ENCODE data around the gene CLCN5. TPM values are rescaled to one million over a fixed set of nuclear protein-coding genes. Genes with fewer than 3 reads are reported as not detected.

CLCN5 gene
- total RNA-seq, 1 donor from 2014 or later: 13.1 TPM

- H3K4me3 Mint-ChIP-seq (ENCODE audit: unreplicated experiment): no peak overlapping the region
- H3K27me3 Mint-ChIP-seq (ENCODE audit: unreplicated experiment): no peaks in the 10 kb centered on the region
- no peak overlapping the region for H3K27ac Mint-ChIP-seq (ENCODE audit: unreplicated experiment)
- no peak for DNase-seq (ENCODE audit: extremely low spot score, unreplicated experiment)
- peaks cover 11% of the 10 kb centered on the region for H3K9me3 Mint-ChIP-seq (ENCODE audit: unreplicated experiment)
- TF ChIP-seq CTCF (IDR thresholded peaks at IDR 0.05): no peak
- H3K4me1 Mint-ChIP-seq (ENCODE audit: unreplicated experiment): no peaks in the 10 kb centered on the region
- no peaks in the 10 kb centered on the region for H3K36me3 Mint-ChIP-seq (ENCODE audit: unreplicated experiment)
Measured at GRCh38 chrX:49970674-49971073, 48.3 kb downstream of the CLCN5 start.

GRCh38 chrX:49972328-49972860, 50.0 kb downstream of the CLCN5 start:
- H3K4me3 Mint-ChIP-seq (ENCODE audit: unreplicated experiment): no peak overlapping the region
- no peak for TF ChIP-seq CTCF (IDR thresholded peaks at IDR 0.05)
- DNase-seq (ENCODE audit: extremely low spot score, unreplicated experiment): no peak
- H3K27ac Mint-ChIP-seq (ENCODE audit: unreplicated experiment): no peak overlapping the region
- no peaks in the 10 kb centered on the region for H3K4me1 Mint-ChIP-seq (ENCODE audit: unreplicated experiment)
- peaks cover 11% of the 10 kb centered on the region for H3K9me3 Mint-ChIP-seq (ENCODE audit: unreplicated experiment)
- no peaks in the 10 kb centered on the region for H3K36me3 Mint-ChIP-seq (ENCODE audit: unreplicated experiment)
- H3K27me3 Mint-ChIP-seq (ENCODE audit: unreplicated experiment): no peaks in the 10 kb centered on the region

- no peak for TF ChIP-seq CTCF (IDR thresholded peaks at IDR 0.05)
- DNase-seq (ENCODE audit: extremely low spot score, unreplicated experiment): no peak
- no peaks in the 10 kb centered on the region for H3K27me3 Mint-ChIP-seq (ENCODE audit: unreplicated experiment)
- no peaks in the 10 kb centered on the region for H3K4me1 Mint-ChIP-seq (ENCODE audit: unreplicated experiment)
- H3K27ac Mint-ChIP-seq (ENCODE audit: unreplicated experiment): no peak overlapping the region
- no peaks in the 10 kb centered on the region for H3K36me3 Mint-ChIP-seq (ENCODE audit: unreplicated experiment)
- peaks cover 7% of the 10 kb centered on the region for H3K9me3 Mint-ChIP-seq (ENCODE audit: unreplicated experiment)
- H3K4me3 Mint-ChIP-seq (ENCODE audit: unreplicated experiment): no peak overlapping the region
Measured at GRCh38 chrX:49976682-49977197, 54.3 kb downstream of the CLCN5 start.

GRCh38 chrX:49977319-49978090, 55.1 kb downstream of the CLCN5 start:
- DNase-seq (ENCODE audit: extremely low spot score, unreplicated experiment): no peak
- Mint-ChIP-seq H3K27ac (ENCODE audit: unreplicated experiment) (no peak overlapping the region), H3K36me3 (ENCODE audit: unreplicated experiment) (no peaks in the 10 kb centered on the region), H3K4me1 (ENCODE audit: unreplicated experiment) (no peaks in the 10 kb centered on the region), H3K27me3 (ENCODE audit: unreplicated experiment) (no peaks in the 10 kb centered on the region), H3K4me3 (ENCODE audit: unreplicated experiment) (no peak overlapping the region), H3K9me3 (ENCODE audit: unreplicated experiment) (peaks cover 7% of the 10 kb centered on the region)
- TF ChIP-seq CTCF (IDR thresholded peaks at IDR 0.05): no peak

- Mint-ChIP-seq H3K36me3 (ENCODE audit: unreplicated experiment) (no peaks in the 10 kb centered on the region), H3K9me3 (ENCODE audit: unreplicated experiment) (peaks cover 7% of the 10 kb centered on the region), H3K4me1 (ENCODE audit: unreplicated experiment) (no peaks in the 10 kb centered on the region), H3K27me3 (ENCODE audit: unreplicated experiment) (no peaks in the 10 kb centered on the region), H3K27ac (ENCODE audit: unreplicated experiment) (no peak overlapping the region), H3K4me3 (ENCODE audit: unreplicated experiment) (no peak overlapping the region)
- TF ChIP-seq CTCF (IDR thresholded peaks at IDR 0.05): no peak
- DNase-seq (ENCODE audit: extremely low spot score, unreplicated experiment): no peak
Measured at GRCh38 chrX:49978176-49978575, 55.8 kb downstream of the CLCN5 start.
